ENCODE data around the gene CHD5. TPM values are rescaled to one million over a fixed set of nuclear protein-coding genes. Genes with fewer than 3 reads are reported as not detected.

CHD5 gene
- total RNA-seq, 4 donors from 2014 or later = 5.5 to 16.9 (median 12.0) TPM

DNA sequence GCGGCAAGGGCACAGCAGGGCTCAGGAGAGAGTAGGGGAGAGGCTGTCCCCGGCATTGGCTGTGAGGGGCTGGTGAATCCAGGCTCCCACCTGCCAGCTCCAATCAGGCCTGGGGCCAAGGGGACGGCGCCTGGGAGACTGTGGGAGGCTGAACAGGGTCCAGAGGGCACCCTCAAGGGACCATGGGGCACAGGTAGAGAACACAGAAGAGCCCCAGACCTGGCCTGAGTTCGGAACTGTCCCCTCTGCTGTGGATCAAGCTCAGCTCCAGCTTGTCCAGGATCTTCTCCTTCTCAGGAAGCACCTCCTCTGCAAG, 67.5 kb downstream of the CHD5 start:
- peaks cover 0 to 19% (median 0%) of the 10 kb centered on the region in 4 donors for H3K9me3 ChIP-seq
- no peak overlapping the region for H3K27ac ChIP-seq (replicated peaks in 1 of 4)
- H3K4me3 ChIP-seq = no peak overlapping the region
- DNase-seq (ENCODE audit: extremely low spot score) = no peak
- TF ChIP-seq EP300 (IDR thresholded peaks at IDR 0.05) (no peak), POLR2AphosphoS5 (IDR thresholded peaks at IDR 0.05) (no peak), POLR2A (IDR thresholded peaks at IDR 0.05; ENCODE audit: low read depth) (no peak)
- TF ChIP-seq, protein P1, sequence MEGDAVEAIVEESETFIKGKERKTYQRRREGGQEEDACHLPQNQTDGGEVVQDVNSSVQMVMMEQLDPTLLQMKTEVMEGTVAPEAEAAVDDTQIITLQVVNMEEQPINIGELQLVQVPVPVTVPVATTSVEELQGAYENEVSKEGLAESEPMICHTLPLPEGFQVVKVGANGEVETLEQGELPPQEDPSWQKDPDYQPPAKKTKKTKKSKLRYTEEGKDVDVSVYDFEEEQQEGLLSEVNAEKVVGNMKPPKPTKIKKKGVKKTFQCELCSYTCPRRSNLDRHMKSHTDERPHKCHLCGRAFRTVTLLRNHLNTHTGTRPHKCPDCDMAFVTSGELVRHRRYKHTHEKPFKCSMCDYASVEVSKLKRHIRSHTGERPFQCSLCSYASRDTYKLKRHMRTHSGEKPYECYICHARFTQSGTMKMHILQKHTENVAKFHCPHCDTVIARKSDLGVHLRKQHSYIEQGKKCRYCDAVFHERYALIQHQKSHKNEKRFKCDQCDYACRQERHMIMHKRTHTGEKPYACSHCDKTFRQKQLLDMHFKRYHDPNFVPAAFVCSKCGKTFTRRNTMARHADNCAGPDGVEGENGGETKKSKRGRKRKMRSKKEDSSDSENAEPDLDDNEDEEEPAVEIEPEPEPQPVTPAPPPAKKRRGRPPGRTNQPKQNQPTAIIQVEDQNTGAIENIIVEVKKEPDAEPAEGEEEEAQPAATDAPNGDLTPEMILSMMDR (IDR thresholded peaks at IDR 0.05) = no peak
- H3K4me1 ChIP-seq = no peaks in the 10 kb centered on the region
- H3K36me3 ChIP-seq = peaks cover 0 to 3% (median 0%) of the 10 kb centered on the region in 4 donors
- H3K27me3 ChIP-seq = peaks cover 0 to 28% (median 0%) of the 10 kb centered on the region in 4 donors
- intact Hi-C loops (cut with DNase I) = no loop called here
- WGBS = 67% methylated on average over 2 of the region's 5 CpGs

DNA sequence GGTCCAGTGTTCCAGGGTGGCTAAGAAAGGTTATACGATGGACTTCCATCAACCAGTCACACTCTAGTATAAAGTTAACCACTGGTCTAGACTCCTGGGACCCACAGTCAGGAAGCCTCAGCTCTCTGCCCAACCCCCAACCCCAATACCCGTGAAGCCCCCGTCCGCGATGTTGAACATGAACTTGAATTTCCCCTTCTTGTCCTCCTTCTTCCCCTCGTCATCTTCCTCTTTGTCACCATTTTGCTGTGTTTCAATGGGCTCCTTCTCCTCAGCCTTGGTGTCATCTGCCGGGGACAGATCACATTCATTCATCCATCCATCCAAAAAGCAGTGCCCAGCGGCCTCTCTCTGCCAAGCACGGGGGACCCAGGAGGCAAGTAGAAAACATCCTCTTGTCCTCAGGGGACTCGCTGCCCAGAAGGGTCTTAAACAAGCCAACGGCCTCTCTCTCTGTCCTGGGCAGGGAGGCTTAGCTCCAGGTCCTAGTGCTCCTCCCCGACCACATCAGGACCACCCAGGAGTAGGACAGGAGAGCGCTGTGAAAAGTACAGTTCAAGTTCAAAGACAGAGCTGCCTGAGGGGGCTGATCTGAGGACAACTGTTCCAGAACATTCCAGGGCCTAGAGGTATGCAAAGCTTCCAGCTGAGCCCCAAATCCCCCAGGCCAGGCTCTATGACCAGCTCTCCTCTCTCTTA, 68.0 kb downstream of the CHD5 start:
- H3K36me3 ChIP-seq = peaks cover 0 to 3% (median 0%) of the 10 kb centered on the region in 4 donors
- 74% methylated on average over 13 of the region's 13 CpGs for WGBS
- DNase-seq (ENCODE audit: extremely low spot score) = no peak

DNA sequence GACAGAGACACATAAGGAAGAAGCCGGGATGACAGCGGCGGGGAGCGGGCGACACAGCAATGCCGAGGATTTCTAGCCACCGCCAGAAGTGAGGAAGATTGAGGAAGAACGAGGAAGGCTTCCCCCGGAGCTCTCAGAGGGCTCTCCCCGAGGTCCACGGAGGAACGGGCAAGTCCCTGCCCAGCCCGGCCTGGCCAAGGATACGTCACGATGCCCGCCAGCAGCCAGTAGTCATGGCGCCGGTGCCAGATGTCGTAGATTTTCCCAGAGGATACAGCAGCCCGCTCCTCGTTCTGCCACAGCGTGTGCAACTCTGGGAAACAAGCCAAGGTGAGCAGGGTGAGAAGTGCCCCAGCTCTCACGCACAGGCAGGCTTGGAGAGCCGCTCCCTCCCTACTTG, 68.5 kb downstream of the CHD5 start:
- intact Hi-C loops (cut with DNase I) = no loop called here
- Histone ChIP-seq H3K27me3 (peaks cover 0 to 29% (median 0%) of the 10 kb centered on the region in 4 donors), H3K27ac (replicated peaks in 1 of 4) (no peak overlapping the region), H3K4me1 (no peaks in the 10 kb centered on the region), H3K9me3 (peaks cover 0 to 9% (median 0%) of the 10 kb centered on the region in 4 donors), H3K36me3 (peaks cover 0 to 3% (median 0%) of the 10 kb centered on the region in 4 donors), H3K4me3 (no peak overlapping the region)
- WGBS = 83% methylated on average over 24 of the region's 24 CpGs
- no peak for DNase-seq (ENCODE audit: extremely low spot score)
- TF ChIP-seq POLR2A (IDR thresholded peaks at IDR 0.05; ENCODE audit: low read depth) (no peak), POLR2AphosphoS5 (IDR thresholded peaks at IDR 0.05) (no peak), EP300 (IDR thresholded peaks at IDR 0.05) (no peak)
- TF ChIP-seq, protein P1 (IDR thresholded peaks at IDR 0.05) = no peak

More for the DNA sequence above, 68.0 kb downstream of the CHD5 start:
- intact Hi-C loops (cut with DNase I) = no loop called here
- no peak overlapping the region for H3K27ac ChIP-seq (replicated peaks in 1 of 4)
- H3K4me1 ChIP-seq = no peaks in the 10 kb centered on the region
- no peak overlapping the region for H3K4me3 ChIP-seq
- H3K27me3 ChIP-seq = peaks cover 0 to 28% (median 0%) of the 10 kb centered on the region in 4 donors
- peaks cover 0 to 15% (median 0%) of the 10 kb centered on the region in 4 donors for H3K9me3 ChIP-seq
- TF ChIP-seq, protein P1 (IDR thresholded peaks at IDR 0.05) = no peak
- TF ChIP-seq POLR2A (IDR thresholded peaks at IDR 0.05; ENCODE audit: low read depth) = no peak
- TF ChIP-seq POLR2AphosphoS5 (IDR thresholded peaks at IDR 0.05) = no peak
- TF ChIP-seq EP300 (IDR thresholded peaks at IDR 0.05) = no peak

DNA sequence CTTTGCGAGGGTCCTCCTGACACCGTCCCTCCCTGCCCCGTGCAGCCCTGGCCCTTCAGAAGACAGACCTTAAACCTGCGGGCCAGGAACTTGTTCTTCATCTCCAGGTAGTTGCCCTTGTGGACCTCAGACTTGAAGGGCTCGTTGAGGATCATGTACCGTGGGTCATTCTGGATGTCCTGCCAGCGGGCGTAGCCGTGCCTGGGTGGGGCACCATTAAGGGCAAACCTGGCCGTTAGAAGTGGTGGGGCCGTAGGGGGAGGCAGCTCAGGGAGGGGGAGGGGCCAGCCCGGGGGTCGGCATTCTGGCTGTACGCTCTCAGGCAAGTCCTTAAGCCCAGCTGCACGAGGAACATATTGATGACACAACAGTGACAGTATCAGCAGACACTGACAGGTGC, 69.8 kb downstream of the CHD5 start:
- TF ChIP-seq POLR2AphosphoS5 (IDR thresholded peaks at IDR 0.05) = no peak
- TF ChIP-seq EP300 (IDR thresholded peaks at IDR 0.05) = no peak
- TF ChIP-seq, protein P1 (IDR thresholded peaks at IDR 0.05) = no peak
- TF ChIP-seq POLR2A (IDR thresholded peaks at IDR 0.05; ENCODE audit: low read depth) = no peak
- WGBS = 80% methylated on average over 1 of the region's 15 CpGs
- peaks cover 0 to 2% (median 0%) of the 10 kb centered on the region in 4 donors for H3K9me3 ChIP-seq
- H3K4me3 ChIP-seq = no peak overlapping the region
- no peak overlapping the region for H3K27ac ChIP-seq (replicated peaks in 1 of 4)
- intact Hi-C loops (cut with DNase I) = no loop called here
- peaks cover 0 to under 1% (median 0%) of the 10 kb centered on the region in 4 donors for H3K36me3 ChIP-seq
- peaks cover 0 to 41% (median 0%) of the 10 kb centered on the region in 4 donors for H3K27me3 ChIP-seq
- DNase-seq (ENCODE audit: extremely low spot score) = no peak
- no peaks in the 10 kb centered on the region for H3K4me1 ChIP-seq

Measured in esophagus muscularis mucosa (tissue), 4 donors.